ENCODE measurements around the gene HDAC1. TPM values are rescaled to one million over a fixed set of nuclear protein-coding genes. Genes with fewer than 3 reads are reported as not detected.
A peak's percentile ranks its signal among the peaks of the same experiment; 100 is the strongest.
"Not testable (repeated sequence)": the region's sequence is repeated elsewhere in the genome, so short reads cannot be mapped to it uniquely, and the experiment has no call there.

HDAC1 gene
- 115 and 121 TPM in 2 replicates for total RNA-seq (2014; rRNA removed; shearing (Covaris generic))

- DNase-seq (ENCODE audit: low read depth): peak; percentile 97
Observed at GRCh38 chr1:32291708-32292538, at the start of gene HDAC1. TSS of gene HDAC1 (plus strand) at chr1:32292083. CDS start at chr1:32292170, 87 bp downstream.

- peak; percentile 69 for DNase-seq (ENCODE audit: low read depth)
Observed at GRCh38 chr1:32242341-32242851, 49.5 kb upstream of the HDAC1 start.

DNA sequence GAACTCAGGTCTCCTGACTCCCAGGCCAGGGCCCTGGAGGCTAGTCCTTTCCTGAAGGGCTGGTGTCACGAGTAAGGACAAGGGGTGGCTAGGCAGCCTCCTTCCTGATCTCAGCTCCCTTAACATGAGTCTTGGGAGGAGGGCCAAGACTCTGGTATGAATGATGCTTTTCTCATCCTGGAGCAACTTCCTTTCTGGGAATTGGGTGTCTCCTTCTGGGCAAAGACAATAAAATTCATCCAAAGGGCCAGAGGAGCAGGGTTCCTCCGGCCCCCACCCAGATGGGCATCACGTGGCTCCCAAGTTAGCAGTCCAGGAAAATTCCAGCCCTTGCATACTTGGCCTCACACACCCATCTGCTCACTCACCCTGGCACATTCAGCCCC is 45.0 kb upstream of the HDAC1 start, which contains the start of gene FAM167B:
TSS of gene FAM167B (plus strand) at position 335 of the 386 bp plus-strand sequence. CDS start 200 bp downstream, outside the sequence.
- peak; percentile 61 for DNase-seq (ENCODE audit: low read depth)

GRCh38 chr1:32247452-32247851 is 44.4 kb upstream of the HDAC1 start:
- DNase-seq (ENCODE audit: low read depth): no peak

DNA sequence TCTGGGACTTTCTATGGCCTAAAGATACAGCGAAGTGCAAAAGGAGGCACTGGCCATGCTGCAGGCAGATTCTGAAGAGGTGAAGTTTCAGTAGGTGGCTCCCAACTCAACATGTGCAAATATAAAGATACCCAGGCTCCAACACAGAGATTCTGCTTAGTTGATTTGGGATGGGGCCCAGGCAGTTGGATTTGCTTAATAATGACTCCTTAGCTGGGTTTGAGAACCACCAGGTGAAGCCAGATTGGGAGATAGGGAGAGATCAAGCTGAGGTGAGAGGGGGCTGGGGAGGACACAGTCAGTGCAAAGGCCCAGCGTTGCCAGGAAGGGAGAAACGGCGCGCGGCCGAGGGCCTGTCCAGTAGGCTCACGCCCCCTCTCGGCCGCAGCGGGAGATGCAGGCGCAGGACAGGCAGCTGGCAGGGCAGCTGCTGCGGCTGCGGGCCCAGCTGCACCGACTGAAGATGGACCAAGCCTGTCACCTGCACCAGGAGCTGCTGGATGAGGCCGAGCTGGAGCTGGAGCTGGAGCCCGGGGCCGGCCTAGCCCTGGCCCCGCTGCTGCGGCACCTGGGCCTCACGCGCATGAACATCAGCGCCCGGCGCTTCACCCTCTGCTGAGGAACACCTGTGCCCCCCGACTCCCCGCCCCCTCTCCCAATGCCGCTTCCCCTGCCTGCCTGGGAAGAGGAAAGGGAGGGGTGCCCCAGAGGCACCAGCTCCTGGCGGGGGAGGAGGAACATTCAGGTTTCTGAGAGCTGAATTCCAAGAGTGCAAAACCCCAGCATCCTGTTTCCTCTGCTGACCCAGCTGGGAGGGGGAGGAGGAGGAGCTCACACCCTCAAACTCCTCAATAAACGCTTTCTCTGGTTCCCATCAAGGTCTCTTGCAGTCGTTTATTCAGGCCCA is 43.6 kb upstream of the HDAC1 start:
- peak; percentile 63 for DNase-seq (ENCODE audit: low read depth)

GRCh38 chr1:32249831-32250525 is 41.9 kb upstream of the HDAC1 start:
- no peak for DNase-seq (ENCODE audit: low read depth)

DNA sequence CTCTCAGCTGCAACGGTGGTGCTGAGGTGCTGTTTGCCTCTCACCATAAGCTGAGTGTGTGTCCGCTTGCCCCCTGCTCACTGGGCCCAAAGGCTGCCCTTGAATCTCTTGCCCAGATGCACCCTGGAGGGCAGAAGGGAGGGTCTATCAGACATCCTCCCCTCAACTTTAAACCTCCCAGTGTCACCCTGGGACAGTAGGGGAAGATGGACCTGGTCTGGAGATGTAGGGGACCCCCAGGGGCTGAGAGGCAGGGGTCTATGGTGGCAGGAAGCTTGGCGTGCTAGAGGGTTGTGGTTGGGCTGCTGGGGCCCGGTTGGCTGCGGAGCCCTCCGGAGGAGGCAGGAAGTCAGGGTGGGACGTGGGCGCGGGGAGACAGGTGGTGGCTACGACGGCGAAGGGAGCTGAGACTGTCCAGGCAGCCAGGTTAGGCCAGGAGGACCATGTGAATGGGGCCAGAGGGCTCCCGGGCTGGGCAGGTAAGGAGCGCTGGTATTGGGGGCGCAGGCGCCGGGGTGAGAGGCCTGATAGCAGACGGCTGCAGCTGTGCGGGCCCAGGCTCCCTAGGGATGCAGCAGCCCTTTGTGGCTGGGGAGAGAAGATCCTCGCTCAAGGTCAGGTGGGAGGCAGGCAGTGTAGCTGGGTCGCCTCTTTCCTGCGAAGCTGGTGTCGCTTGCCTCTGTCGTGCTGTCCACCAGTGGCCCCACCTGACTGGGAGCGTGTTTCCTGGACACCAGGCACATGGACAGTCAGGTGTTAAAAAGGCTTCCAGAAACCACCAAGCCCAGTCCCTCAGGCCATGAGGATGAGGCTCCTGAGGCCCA is 40.8 kb upstream of the HDAC1 start, which contains the start of gene LCK:
TSS of gene LCK (plus strand) at position 373 of the 824 bp plus-strand sequence. CDS start 23,065 bp downstream, outside the sequence.
- DNase-seq (ENCODE audit: low read depth): no peak

GRCh38 chr1:32255072-32256071 is 36.5 kb upstream of the HDAC1 start:
- DNase-seq (ENCODE audit: low read depth): no peak

GRCh38 chr1:32256473-32257226 is 35.2 kb upstream of the HDAC1 start:
- DNase-seq (ENCODE audit: low read depth): no peak

DNA sequence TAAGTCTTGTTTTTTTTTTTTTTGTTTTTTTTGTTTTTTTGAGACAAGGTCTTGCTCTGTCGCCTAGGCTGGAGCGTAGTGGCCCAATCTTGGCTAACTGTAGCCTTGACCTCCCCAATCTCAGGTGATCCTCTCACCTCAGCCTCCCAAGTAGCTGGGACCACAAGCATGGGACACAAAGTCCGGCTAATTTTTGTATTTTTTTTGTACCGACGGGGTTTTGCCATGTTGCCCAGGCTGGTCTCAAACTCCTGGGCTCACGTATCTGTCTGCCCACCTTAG is 34.7 kb upstream of the HDAC1 start:
- no peak for DNase-seq (ENCODE audit: low read depth)

DNA sequence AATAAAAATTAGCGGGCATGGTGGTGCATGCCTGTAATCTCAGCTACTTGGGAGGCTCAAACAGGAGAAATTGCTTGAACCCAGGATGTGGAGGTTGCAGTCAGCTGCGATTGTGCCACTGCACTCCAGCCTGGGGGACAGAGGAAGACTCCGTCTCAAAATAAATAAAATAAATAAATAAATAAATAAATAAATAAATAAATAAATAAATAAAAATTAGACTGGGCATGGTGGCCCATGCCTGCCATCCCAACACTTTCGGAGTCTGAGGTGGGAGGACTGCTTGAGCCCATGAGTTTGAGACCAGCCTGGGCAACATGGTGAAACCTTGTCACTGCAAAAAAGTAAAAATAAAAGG is 28.7 kb upstream of the HDAC1 start:
- DNase-seq (ENCODE audit: low read depth): not testable (repeated sequence)

- DNase-seq (ENCODE audit: low read depth): no peak
Observed at GRCh38 chr1:32263744-32264143, 28.1 kb upstream of the HDAC1 start.

GRCh38 chr1:32265846-32266245 is 26.0 kb upstream of the HDAC1 start:
- DNase-seq (ENCODE audit: low read depth): no peak

- no peak for DNase-seq (ENCODE audit: low read depth)
Observed at GRCh38 chr1:32266921-32267591, 24.8 kb upstream of the HDAC1 start.

GRCh38 chr1:32269744-32270143 is 22.1 kb upstream of the HDAC1 start:
- DNase-seq (ENCODE audit: low read depth): no peak

GRCh38 chr1:32272557-32273390 is 19.1 kb upstream of the HDAC1 start:
- no peak for DNase-seq (ENCODE audit: low read depth)

All from RPMI7951 (cell line).